Choroid plexus epithelial cell (primary cell): Measurements from ENCODE around the gene SLC25A19.

Experiments used
- DNase-seq: peaks from one replicate; pipeline ENCODE4 v3.0.0-alpha.2; 2010; ENCODE audit warnings: low read depth
- H3K4me3 ChIP-seq: 2 replicates; pipeline ENCODE4 v1.5.1; 2011; ENCODE audit warnings: low read depth, mild to moderate bottlenecking, control low read depth, low read length, moderate library complexity
- TF ChIP-seq, protein P1 (sequence below): conservative IDR thresholded peaks from 2 replicates; pipeline ENCODE4 v1.5.1; 2011; ENCODE audit warnings: low read depth, mild to moderate bottlenecking, control low read depth, inconsistent platforms, low read length, moderate library complexity

Gene SLC25A19

DNA sequence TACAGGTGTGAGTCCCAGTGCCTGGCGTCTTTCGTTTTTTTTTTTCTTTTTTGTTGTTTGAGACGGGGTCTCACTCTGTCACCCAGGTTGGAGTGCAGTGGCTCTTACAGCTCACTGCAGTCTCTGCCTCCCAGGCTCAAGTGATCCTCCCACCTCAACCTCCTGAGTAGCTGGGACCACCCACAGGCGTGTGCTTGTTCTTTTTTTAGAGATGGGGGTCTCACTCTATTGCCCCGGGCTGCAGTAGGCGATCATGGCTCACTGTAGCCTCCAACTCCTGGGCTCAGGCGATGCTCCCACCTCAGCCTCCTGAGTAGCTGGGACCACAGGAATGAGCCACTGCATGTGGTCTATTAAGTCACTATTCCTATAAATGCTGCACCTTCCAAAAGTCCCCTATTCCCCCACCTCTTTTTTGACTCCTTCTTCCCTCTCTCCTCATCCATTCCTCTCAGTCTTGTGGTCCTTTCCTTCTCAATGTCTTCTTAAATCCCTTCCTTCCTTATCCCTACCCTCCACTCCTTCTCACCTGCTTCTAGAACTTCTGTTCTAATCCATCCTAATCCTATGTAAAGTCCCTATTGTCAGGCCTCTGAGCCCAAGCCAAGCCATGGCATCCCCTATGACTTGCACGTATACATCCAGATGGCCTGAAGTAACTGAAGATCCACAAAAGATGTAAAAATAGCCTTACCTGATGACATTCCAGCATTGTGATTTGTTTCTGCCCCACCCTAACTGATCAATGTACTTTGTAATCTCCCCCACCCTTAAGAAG lies 37.0 kb downstream of the SLC25A19 start:
- H3K4me3 ChIP-seq, result no peak overlapping the region
- DNase-seq, result no peak
- TF ChIP-seq, protein P1, sequence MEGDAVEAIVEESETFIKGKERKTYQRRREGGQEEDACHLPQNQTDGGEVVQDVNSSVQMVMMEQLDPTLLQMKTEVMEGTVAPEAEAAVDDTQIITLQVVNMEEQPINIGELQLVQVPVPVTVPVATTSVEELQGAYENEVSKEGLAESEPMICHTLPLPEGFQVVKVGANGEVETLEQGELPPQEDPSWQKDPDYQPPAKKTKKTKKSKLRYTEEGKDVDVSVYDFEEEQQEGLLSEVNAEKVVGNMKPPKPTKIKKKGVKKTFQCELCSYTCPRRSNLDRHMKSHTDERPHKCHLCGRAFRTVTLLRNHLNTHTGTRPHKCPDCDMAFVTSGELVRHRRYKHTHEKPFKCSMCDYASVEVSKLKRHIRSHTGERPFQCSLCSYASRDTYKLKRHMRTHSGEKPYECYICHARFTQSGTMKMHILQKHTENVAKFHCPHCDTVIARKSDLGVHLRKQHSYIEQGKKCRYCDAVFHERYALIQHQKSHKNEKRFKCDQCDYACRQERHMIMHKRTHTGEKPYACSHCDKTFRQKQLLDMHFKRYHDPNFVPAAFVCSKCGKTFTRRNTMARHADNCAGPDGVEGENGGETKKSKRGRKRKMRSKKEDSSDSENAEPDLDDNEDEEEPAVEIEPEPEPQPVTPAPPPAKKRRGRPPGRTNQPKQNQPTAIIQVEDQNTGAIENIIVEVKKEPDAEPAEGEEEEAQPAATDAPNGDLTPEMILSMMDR, result no peak

- peak overlapping the region; percentile 29 for H3K4me3 ChIP-seq
- TF ChIP-seq, protein P1, result no peak
- peak; percentile 70 for DNase-seq
These were observed 39.2 kb downstream of the SLC25A19 start for GRCh38 chr17:75250009-75250471.

GRCh38 chr17:75249564-75249963 lies 39.7 kb downstream of the SLC25A19 start:
- no peak for DNase-seq
- TF ChIP-seq, protein P1, result no peak
- no peak overlapping the region for H3K4me3 ChIP-seq

DNA sequence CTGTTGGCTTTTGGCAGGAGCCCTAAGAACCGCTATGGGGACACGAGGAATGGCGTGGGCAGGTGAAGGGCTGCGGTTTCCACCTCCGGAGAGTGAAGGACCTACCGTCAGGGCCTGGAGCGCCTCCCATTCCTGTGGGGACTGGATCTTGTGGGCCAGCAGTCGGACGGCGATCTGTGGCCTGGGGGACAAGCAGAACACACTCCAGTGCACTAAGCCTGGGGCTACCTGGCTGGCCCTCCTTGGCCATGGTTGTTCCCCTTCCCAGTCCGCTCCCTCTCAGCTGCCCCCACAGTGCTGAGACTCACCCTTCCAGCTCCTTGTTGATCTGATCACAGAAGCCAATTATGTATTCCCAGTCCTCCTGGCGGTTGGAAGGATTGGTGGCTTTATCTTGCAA lies 42.8 kb downstream of the SLC25A19 start:
- TF ChIP-seq, protein P1, result no peak
- no peak overlapping the region for H3K4me3 ChIP-seq

GRCh38 chr17:75245011-75245410 lies 44.2 kb downstream of the SLC25A19 start:
- H3K4me3 ChIP-seq, result no peak overlapping the region
- DNase-seq, result no peak
- TF ChIP-seq, protein P1, result no peak

More for the DNA sequence above, 42.8 kb downstream of the SLC25A19 start:
- no peak for DNase-seq

- TF ChIP-seq, protein P1, result no peak
- H3K4me3 ChIP-seq, result no peak overlapping the region
- DNase-seq, result no peak
These were observed 44.9 kb downstream of the SLC25A19 start for GRCh38 chr17:75244133-75244866.
